Testis (tissue), 2 donors: ENCODE results near the gene ACBD5.

Experiments used
- POLR2A ChIP-seq: fragments of 450-650 bp; IDR thresholded peaks from one replicate; pipeline ENCODE4 v1.6.1; 2017; ENCODE audit warnings: antibody characterized with exemption, mild to moderate bottlenecking, moderate library complexity
- TF ChIP-seq, protein P1 (sequence below), 3 experiments: fragments of 450-650 bp in 2 of 3; fragments of 200-600 bp in 1 of 3; sonication (generic) in 1 of 3; IDR thresholded peaks; one replicate each; pipeline ENCODE4 v1.5.1; 2016 to 2019; ENCODE audit warnings: antibody characterized with exemption in 3 of 3, mild to moderate bottlenecking in 2 of 3, moderate library complexity in 1 of 3

GRCh38 chr10:27235706-27236105 is 4.9 kb downstream of the ACBD5 start:
- TF ChIP-seq, protein P1, sequence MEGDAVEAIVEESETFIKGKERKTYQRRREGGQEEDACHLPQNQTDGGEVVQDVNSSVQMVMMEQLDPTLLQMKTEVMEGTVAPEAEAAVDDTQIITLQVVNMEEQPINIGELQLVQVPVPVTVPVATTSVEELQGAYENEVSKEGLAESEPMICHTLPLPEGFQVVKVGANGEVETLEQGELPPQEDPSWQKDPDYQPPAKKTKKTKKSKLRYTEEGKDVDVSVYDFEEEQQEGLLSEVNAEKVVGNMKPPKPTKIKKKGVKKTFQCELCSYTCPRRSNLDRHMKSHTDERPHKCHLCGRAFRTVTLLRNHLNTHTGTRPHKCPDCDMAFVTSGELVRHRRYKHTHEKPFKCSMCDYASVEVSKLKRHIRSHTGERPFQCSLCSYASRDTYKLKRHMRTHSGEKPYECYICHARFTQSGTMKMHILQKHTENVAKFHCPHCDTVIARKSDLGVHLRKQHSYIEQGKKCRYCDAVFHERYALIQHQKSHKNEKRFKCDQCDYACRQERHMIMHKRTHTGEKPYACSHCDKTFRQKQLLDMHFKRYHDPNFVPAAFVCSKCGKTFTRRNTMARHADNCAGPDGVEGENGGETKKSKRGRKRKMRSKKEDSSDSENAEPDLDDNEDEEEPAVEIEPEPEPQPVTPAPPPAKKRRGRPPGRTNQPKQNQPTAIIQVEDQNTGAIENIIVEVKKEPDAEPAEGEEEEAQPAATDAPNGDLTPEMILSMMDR (IDR thresholded peaks at IDR 0.05), result no peak
- TF ChIP-seq POLR2A, result no peak
